Glutamatergic neuron (in vitro differentiated cells): ENCODE results near the gene ARF4. TPM values are rescaled to one million over a fixed set of nuclear protein-coding genes. Genes with fewer than 3 reads are reported as not detected.

Source experiments
- DNase-seq: peaks from one replicate; pipeline ENCODE4 v3.0.0; 2022
- H3K27ac Mint-ChIP-seq: one replicate; pipeline ENCODE4 v1.8.0; 2020; ENCODE audit warnings: mild to moderate bottlenecking, mixed read lengths, inconsistent platforms; ENCODE audit not compliant: unreplicated experiment
- H3K27me3 Mint-ChIP-seq: one replicate; pipeline ENCODE4 v1.8.0; 2020; ENCODE audit warnings: mild to moderate bottlenecking, moderate library complexity, mixed read lengths, inconsistent platforms; ENCODE audit not compliant: unreplicated experiment
- H3K36me3 Mint-ChIP-seq: one replicate; pipeline ENCODE4 v1.8.0; 2020; ENCODE audit warnings: mild to moderate bottlenecking, mixed read lengths, inconsistent platforms; ENCODE audit not compliant: unreplicated experiment
- H3K4me1 Mint-ChIP-seq: one replicate; pipeline ENCODE4 v1.8.0; 2020; ENCODE audit warnings: mild to moderate bottlenecking, low read depth, mixed read lengths, inconsistent platforms; ENCODE audit not compliant: unreplicated experiment
- H3K4me3 Mint-ChIP-seq: one replicate; pipeline ENCODE4 v1.8.0; 2020; ENCODE audit warnings: mild to moderate bottlenecking, mixed read lengths, inconsistent platforms; ENCODE audit not compliant: unreplicated experiment
- H3K9me3 Mint-ChIP-seq: one replicate; pipeline ENCODE4 v1.8.0; 2020; ENCODE audit warnings: mild to moderate bottlenecking, moderate library complexity, mixed read lengths, inconsistent platforms; ENCODE audit not compliant: unreplicated experiment
- total RNA-seq: library from RNA; stranded (reverse); fragmentation: NEBNext Ultra II Directional; extraction: Animal tissue kit (Norgen Biotek cat#: 25700); gene quantifications from one replicate; pipeline ENCODE4 v1.2.1, GENCODE V29; 2021; ENCODE audit not compliant: unreplicated experiment
- TF ChIP-seq, protein P1 (sequence below): fragments of 200-600 bp; sonication (generic); IDR thresholded peaks from one replicate; pipeline ENCODE4 v1.5.0; 2021; ENCODE audit not compliant: partially characterized antibody, unreplicated experiment

Gene ARF4
- total RNA-seq, 1 donor from 2014 or later: 131 TPM

GRCh38 chr3:57544181-57545125 is 52.7 kb downstream of the ARF4 start, which contains the start of gene DNAH12:
Gene DNAH12, minus strand, starts transcription at chr3:57544344. Its CDS starts 1,474 bp downstream, at chr3:57542870.
- no peak within 1 kb of the TSS for H3K27ac Mint-ChIP-seq
- H3K36me3 Mint-ChIP-seq: no peaks in the 10 kb centered on the region
- H3K4me3 Mint-ChIP-seq: peak within 1 kb of the TSS; percentile 79
- H3K9me3 Mint-ChIP-seq: no peaks in the 10 kb centered on the region
- no peaks in the 10 kb centered on the region for H3K27me3 Mint-ChIP-seq
- TF ChIP-seq, protein P1, sequence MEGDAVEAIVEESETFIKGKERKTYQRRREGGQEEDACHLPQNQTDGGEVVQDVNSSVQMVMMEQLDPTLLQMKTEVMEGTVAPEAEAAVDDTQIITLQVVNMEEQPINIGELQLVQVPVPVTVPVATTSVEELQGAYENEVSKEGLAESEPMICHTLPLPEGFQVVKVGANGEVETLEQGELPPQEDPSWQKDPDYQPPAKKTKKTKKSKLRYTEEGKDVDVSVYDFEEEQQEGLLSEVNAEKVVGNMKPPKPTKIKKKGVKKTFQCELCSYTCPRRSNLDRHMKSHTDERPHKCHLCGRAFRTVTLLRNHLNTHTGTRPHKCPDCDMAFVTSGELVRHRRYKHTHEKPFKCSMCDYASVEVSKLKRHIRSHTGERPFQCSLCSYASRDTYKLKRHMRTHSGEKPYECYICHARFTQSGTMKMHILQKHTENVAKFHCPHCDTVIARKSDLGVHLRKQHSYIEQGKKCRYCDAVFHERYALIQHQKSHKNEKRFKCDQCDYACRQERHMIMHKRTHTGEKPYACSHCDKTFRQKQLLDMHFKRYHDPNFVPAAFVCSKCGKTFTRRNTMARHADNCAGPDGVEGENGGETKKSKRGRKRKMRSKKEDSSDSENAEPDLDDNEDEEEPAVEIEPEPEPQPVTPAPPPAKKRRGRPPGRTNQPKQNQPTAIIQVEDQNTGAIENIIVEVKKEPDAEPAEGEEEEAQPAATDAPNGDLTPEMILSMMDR: no peak
- peak; percentile 86 for DNase-seq
- peaks cover 4% of the 10 kb centered on the region for H3K4me1 Mint-ChIP-seq

DNA sequence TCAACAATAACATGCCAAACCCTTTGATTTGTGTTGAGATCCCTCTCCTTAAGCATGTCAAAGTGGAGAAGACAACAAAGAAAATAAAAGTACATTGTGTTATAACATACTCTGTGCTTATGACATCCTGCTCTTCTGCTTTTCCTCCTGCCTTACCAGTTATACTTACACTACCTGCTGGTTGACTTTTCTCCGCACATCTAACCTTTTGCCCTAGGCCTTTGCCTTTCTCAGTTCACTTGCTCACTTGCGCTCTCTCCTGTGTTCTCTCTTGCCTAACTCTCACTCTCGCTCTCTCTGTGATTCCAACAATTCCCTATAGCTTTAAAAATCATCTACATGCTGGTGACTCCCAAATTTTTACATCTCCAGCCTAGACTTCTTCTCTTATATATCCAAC is 58.7 kb downstream of the ARF4 start:
- Mint-ChIP-seq H3K27me3 (no peaks in the 10 kb centered on the region), H3K9me3 (peaks cover 2% of the 10 kb centered on the region), H3K27ac (no peak overlapping the region), H3K36me3 (no peaks in the 10 kb centered on the region), H3K4me1 (no peaks in the 10 kb centered on the region), H3K4me3 (no peak overlapping the region)
- DNase-seq: no peak
- TF ChIP-seq, protein P1: no peak

DNA sequence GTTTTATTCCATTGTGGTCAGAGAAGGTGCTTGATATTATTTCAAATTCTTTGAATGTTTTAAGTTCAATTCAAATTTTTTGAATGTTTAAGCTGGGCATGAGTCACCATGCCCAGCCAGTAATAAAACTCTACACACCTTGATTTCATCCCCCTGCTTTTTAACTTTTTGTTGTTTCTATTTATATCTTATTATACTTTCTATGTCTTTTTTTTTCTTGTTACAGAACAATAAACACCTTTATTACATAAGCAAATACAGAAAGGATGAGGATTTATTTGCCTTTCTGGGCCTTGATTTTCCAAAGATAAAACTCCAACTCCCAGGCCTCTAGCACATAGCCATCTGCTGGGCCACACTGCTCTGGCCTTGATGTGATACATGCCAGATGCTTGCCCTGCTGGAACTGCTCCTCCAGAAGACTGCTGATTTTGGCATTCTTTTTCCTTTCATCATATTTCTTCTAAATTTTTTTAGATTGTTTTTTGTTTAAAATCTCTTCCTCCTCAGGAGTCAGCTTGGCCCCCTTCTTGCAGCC is 67.0 kb downstream of the ARF4 start:
- H3K27me3 Mint-ChIP-seq: no peaks in the 10 kb centered on the region
- no peak overlapping the region for H3K4me3 Mint-ChIP-seq
- no peaks in the 10 kb centered on the region for H3K9me3 Mint-ChIP-seq
- no peak overlapping the region for H3K27ac Mint-ChIP-seq
- DNase-seq: no peak
- TF ChIP-seq, protein P1: no peak
- H3K4me1 Mint-ChIP-seq: peaks cover 2% of the 10 kb centered on the region
- H3K36me3 Mint-ChIP-seq: no peaks in the 10 kb centered on the region

Other genes starting within 250 kb of the ARF4 start
- gene DNAH12, start 53.0 kb downstream of the ARF4 start, total RNA-seq: 0.22 TPM
- gene PDE12, start 41.1 kb downstream of the ARF4 start, total RNA-seq: 17.1 TPM
- 20.5 TPM for gene DENND6A, start 95.7 kb upstream of the ARF4 start, total RNA-seq
- gene SLMAP, start 159.0 kb upstream of the ARF4 start, total RNA-seq: 52.0 TPM